ENCODE data around the gene CCDC81.
"Not testable (repeated sequence)": the region's sequence is repeated elsewhere in the genome, so short reads cannot be mapped to it uniquely, and the experiment has no call there.

CCDC81 gene

GRCh38 chr11:86390487-86390886 is 15.8 kb downstream of the CCDC81 start:
- no peak for DNase-seq

GRCh38 chr11:86395061-86395551 is 20.4 kb downstream of the CCDC81 start:
- DNase-seq, result no peak

GRCh38 chr11:86396396-86396795 is 21.7 kb downstream of the CCDC81 start:
- no peak for DNase-seq

- no peak for DNase-seq
These were observed 22.7 kb downstream of the CCDC81 start for GRCh38 chr11:86397351-86397750.

- DNase-seq, result no peak
These were observed 23.4 kb downstream of the CCDC81 start for GRCh38 chr11:86398106-86398505.

- DNase-seq, result no peak
These were observed 28.8 kb downstream of the CCDC81 start for GRCh38 chr11:86403458-86403857.

GRCh38 chr11:86408845-86409244 is 34.2 kb downstream of the CCDC81 start:
- DNase-seq, result no peak

- no peak for DNase-seq
These were observed 39.3 kb downstream of the CCDC81 start for GRCh38 chr11:86414032-86414431.

- no peak for DNase-seq
These were observed 40.3 kb downstream of the CCDC81 start for GRCh38 chr11:86415026-86415425.

- no peak for DNase-seq
These were observed 41.8 kb downstream of the CCDC81 start for GRCh38 chr11:86416494-86416893.

- DNase-seq, result not testable (repeated sequence)
These were observed 42.3 kb downstream of the CCDC81 start for GRCh38 chr11:86416951-86417350.

- no peak for DNase-seq
These were observed 43.4 kb downstream of the CCDC81 start for GRCh38 chr11:86418106-86418505.

- DNase-seq, result no peak
These were observed 43.8 kb downstream of the CCDC81 start for GRCh38 chr11:86418513-86418912.

- peak; percentile 45 for DNase-seq
These were observed 44.2 kb downstream of the CCDC81 start for GRCh38 chr11:86418917-86419316.

- no peak for DNase-seq
These were observed 47.3 kb downstream of the CCDC81 start for GRCh38 chr11:86421946-86422345.

- DNase-seq, result no peak
These were observed 47.7 kb downstream of the CCDC81 start for GRCh38 chr11:86422371-86422770.

- not testable (repeated sequence) for DNase-seq
These were observed 48.8 kb downstream of the CCDC81 start for GRCh38 chr11:86423488-86423887.

GRCh38 chr11:86427441-86427840 is 52.8 kb downstream of the CCDC81 start:
- no peak for DNase-seq

- DNase-seq, result no peak
These were observed 56.6 kb downstream of the CCDC81 start for GRCh38 chr11:86431258-86431657.

- not testable (repeated sequence) for DNase-seq
These were observed 58.8 kb downstream of the CCDC81 start for GRCh38 chr11:86433361-86434095.

GRCh38 chr11:86435711-86436110 is 61.0 kb downstream of the CCDC81 start:
- no peak for DNase-seq

- DNase-seq, result no peak
These were observed 64.0 kb downstream of the CCDC81 start for GRCh38 chr11:86438685-86439084.

GRCh38 chr11:86440305-86440716 is 65.6 kb downstream of the CCDC81 start:
- DNase-seq, result no peak

GRCh38 chr11:86440843-86441242 is 66.2 kb downstream of the CCDC81 start:
- no peak for DNase-seq

GRCh38 chr11:86442420-86442819 is 67.7 kb downstream of the CCDC81 start:
- no peak for DNase-seq
